ENCODE results near the gene LRIT3.

The LRIT3 gene

GRCh38 chr4:109876634-109877265 is 28.8 kb downstream of the LRIT3 start:
- no peak overlapping the region for H3K56ac ChIP-seq (ENCODE audit: low read length)
- H4K8ac ChIP-seq (ENCODE audit: low read depth, low read length) = no peak overlapping the region
- H3K9ac ChIP-seq (ENCODE audit: low read length) = no peak overlapping the region
- WGBS (ENCODE audit: extremely low coverage, insufficient coverage, low lambda C conversion rate) = no CpG with 5 or more reads among the region's 2 CpGs
- H3K79me1 ChIP-seq (ENCODE audit: low read length) = no peaks in the 10 kb centered on the region
- no peak overlapping the region for H2BK120ac ChIP-seq (ENCODE audit: low read depth, low read length)
- no peak overlapping the region for H3K4ac ChIP-seq (ENCODE audit: low read depth, low read length)
- H3K27ac ChIP-seq (ENCODE audit: low read depth, low read length) = no peak overlapping the region
- no peaks in the 10 kb centered on the region for H3K4me1 ChIP-seq (ENCODE audit: control insufficient read depth, low read depth, low read length)
- H3K27me3 ChIP-seq (ENCODE audit: insufficient read depth, low read length, poor library complexity) = no peaks in the 10 kb centered on the region
- H3K23ac ChIP-seq (ENCODE audit: low read length) = no peak overlapping the region
- DNase-seq = no peak
- no peak overlapping the region for H2AK5ac ChIP-seq (ENCODE audit: low read length)
- H3K79me2 ChIP-seq (ENCODE audit: control insufficient read depth, insufficient read depth, low read length) = no peaks in the 10 kb centered on the region
- no peak overlapping the region for H3K4me3 ChIP-seq (ENCODE audit: low read length)
- H3K4me2 ChIP-seq (ENCODE audit: low read length) = no peak overlapping the region
- no peak overlapping the region for H4K5ac ChIP-seq (ENCODE audit: low read length)
- H3K36me3 ChIP-seq (ENCODE audit: control insufficient read depth, insufficient read depth, low read length) = no peaks in the 10 kb centered on the region
- no peak overlapping the region for H2BK15ac ChIP-seq (replicated peaks; ENCODE audit: low read depth)
- H3K18ac ChIP-seq (ENCODE audit: low read length) = no peak overlapping the region
- no peak overlapping the region for H2BK5ac ChIP-seq (ENCODE audit: low read length)

GRCh38 chr4:109877400-109877799 is 29.5 kb downstream of the LRIT3 start:
- Histone ChIP-seq H2BK15ac (replicated peaks; ENCODE audit: low read depth) (no peak overlapping the region), H3K36me3 (ENCODE audit: control insufficient read depth, insufficient read depth, low read length) (no peaks in the 10 kb centered on the region)
- WGBS (ENCODE audit: extremely low coverage, insufficient coverage, low lambda C conversion rate) = no CpG with 5 or more reads among the region's 3 CpGs

GRCh38 chr4:109878355-109878754 is 30.4 kb downstream of the LRIT3 start:
- Histone ChIP-seq H3K4me1 (ENCODE audit: control insufficient read depth, low read depth, low read length) (no peaks in the 10 kb centered on the region), H3K4me2 (ENCODE audit: low read length) (no peak overlapping the region), H2BK15ac (replicated peaks; ENCODE audit: low read depth) (no peak overlapping the region), H3K27ac (ENCODE audit: low read depth, low read length) (no peak overlapping the region), H3K79me2 (ENCODE audit: control insufficient read depth, insufficient read depth, low read length) (no peaks in the 10 kb centered on the region), H3K36me3 (ENCODE audit: control insufficient read depth, insufficient read depth, low read length) (no peaks in the 10 kb centered on the region), H3K27me3 (ENCODE audit: insufficient read depth, low read length, poor library complexity) (no peaks in the 10 kb centered on the region), H2BK5ac (ENCODE audit: low read length) (no peak overlapping the region), H3K79me1 (ENCODE audit: low read length) (no peaks in the 10 kb centered on the region), H3K9ac (ENCODE audit: low read length) (no peak overlapping the region), H3K4me3 (ENCODE audit: low read length) (no peak overlapping the region), H3K4ac (ENCODE audit: low read depth, low read length) (no peak overlapping the region), H2BK120ac (ENCODE audit: low read depth, low read length) (no peak overlapping the region), H3K56ac (ENCODE audit: low read length) (no peak overlapping the region), H2AK5ac (ENCODE audit: low read length) (no peak overlapping the region), H3K18ac (ENCODE audit: low read length) (no peak overlapping the region), H4K8ac (ENCODE audit: low read depth, low read length) (no peak overlapping the region), H4K5ac (ENCODE audit: low read length) (no peak overlapping the region), H3K23ac (ENCODE audit: low read length) (no peak overlapping the region)
- no peak for DNase-seq
- no CpG with 5 or more reads among the region's 2 CpGs for WGBS (ENCODE audit: extremely low coverage, insufficient coverage, low lambda C conversion rate)

More at GRCh38 chr4:109877400-109877799, 29.5 kb downstream of the LRIT3 start:
- Histone ChIP-seq H4K8ac (ENCODE audit: low read depth, low read length) (no peak overlapping the region), H3K27me3 (ENCODE audit: insufficient read depth, low read length, poor library complexity) (no peaks in the 10 kb centered on the region), H3K4ac (ENCODE audit: low read depth, low read length) (no peak overlapping the region), H2BK5ac (ENCODE audit: low read length) (no peak overlapping the region), H3K27ac (ENCODE audit: low read depth, low read length) (no peak overlapping the region), H3K79me1 (ENCODE audit: low read length) (no peaks in the 10 kb centered on the region), H3K56ac (ENCODE audit: low read length) (no peak overlapping the region), H3K79me2 (ENCODE audit: control insufficient read depth, insufficient read depth, low read length) (no peaks in the 10 kb centered on the region), H3K4me2 (ENCODE audit: low read length) (no peak overlapping the region), H3K4me1 (ENCODE audit: control insufficient read depth, low read depth, low read length) (no peaks in the 10 kb centered on the region), H3K23ac (ENCODE audit: low read length) (no peak overlapping the region), H3K18ac (ENCODE audit: low read length) (no peak overlapping the region), H3K4me3 (ENCODE audit: low read length) (no peak overlapping the region), H2BK120ac (ENCODE audit: low read depth, low read length) (no peak overlapping the region), H4K5ac (ENCODE audit: low read length) (no peak overlapping the region), H2AK5ac (ENCODE audit: low read length) (no peak overlapping the region), H3K9ac (ENCODE audit: low read length) (no peak overlapping the region)
- no peak for DNase-seq

GRCh38 chr4:109879081-109879480 is 31.2 kb downstream of the LRIT3 start:
- Histone ChIP-seq H3K79me2 (ENCODE audit: control insufficient read depth, insufficient read depth, low read length) (no peaks in the 10 kb centered on the region), H3K23ac (ENCODE audit: low read length) (no peak overlapping the region), H3K56ac (ENCODE audit: low read length) (no peak overlapping the region), H3K9ac (ENCODE audit: low read length) (no peak overlapping the region), H4K8ac (ENCODE audit: low read depth, low read length) (no peak overlapping the region), H3K4me1 (ENCODE audit: control insufficient read depth, low read depth, low read length) (no peaks in the 10 kb centered on the region), H4K5ac (ENCODE audit: low read length) (no peak overlapping the region), H3K36me3 (ENCODE audit: control insufficient read depth, insufficient read depth, low read length) (no peaks in the 10 kb centered on the region), H2BK120ac (ENCODE audit: low read depth, low read length) (no peak overlapping the region), H3K4me3 (ENCODE audit: low read length) (no peak overlapping the region), H3K79me1 (ENCODE audit: low read length) (no peaks in the 10 kb centered on the region), H2BK15ac (replicated peaks; ENCODE audit: low read depth) (no peak overlapping the region), H3K27me3 (ENCODE audit: insufficient read depth, low read length, poor library complexity) (no peaks in the 10 kb centered on the region), H3K4me2 (ENCODE audit: low read length) (no peak overlapping the region), H3K18ac (ENCODE audit: low read length) (no peak overlapping the region), H2BK5ac (ENCODE audit: low read length) (no peak overlapping the region), H3K27ac (ENCODE audit: low read depth, low read length) (no peak overlapping the region), H2AK5ac (ENCODE audit: low read length) (no peak overlapping the region), H3K4ac (ENCODE audit: low read depth, low read length) (no peak overlapping the region)
- no CpG with 5 or more reads among the region's 12 CpGs for WGBS (ENCODE audit: extremely low coverage, insufficient coverage, low lambda C conversion rate)
- no peak for DNase-seq

GRCh38 chr4:109879636-109880314 is 31.9 kb downstream of the LRIT3 start:
- Histone ChIP-seq H2BK120ac (ENCODE audit: low read depth, low read length) (no peak overlapping the region), H3K27me3 (ENCODE audit: insufficient read depth, low read length, poor library complexity) (no peaks in the 10 kb centered on the region), H3K18ac (ENCODE audit: low read length) (no peak overlapping the region), H3K79me2 (ENCODE audit: control insufficient read depth, insufficient read depth, low read length) (no peaks in the 10 kb centered on the region), H3K27ac (ENCODE audit: low read depth, low read length) (no peak overlapping the region), H3K23ac (ENCODE audit: low read length) (no peak overlapping the region), H3K79me1 (ENCODE audit: low read length) (no peaks in the 10 kb centered on the region), H3K4me1 (ENCODE audit: control insufficient read depth, low read depth, low read length) (no peaks in the 10 kb centered on the region), H3K4ac (ENCODE audit: low read depth, low read length) (no peak overlapping the region), H3K4me3 (ENCODE audit: low read length) (no peak overlapping the region), H4K5ac (ENCODE audit: low read length) (no peak overlapping the region), H3K36me3 (ENCODE audit: control insufficient read depth, insufficient read depth, low read length) (no peaks in the 10 kb centered on the region), H3K4me2 (ENCODE audit: low read length) (no peak overlapping the region), H2BK15ac (replicated peaks; ENCODE audit: low read depth) (no peak overlapping the region), H4K8ac (ENCODE audit: low read depth, low read length) (no peak overlapping the region), H3K56ac (ENCODE audit: low read length) (no peak overlapping the region), H2AK5ac (ENCODE audit: low read length) (no peak overlapping the region), H3K9ac (ENCODE audit: low read length) (no peak overlapping the region), H2BK5ac (ENCODE audit: low read length) (no peak overlapping the region)
- no CpG with 5 or more reads among the region's 7 CpGs for WGBS (ENCODE audit: extremely low coverage, insufficient coverage, low lambda C conversion rate)
- DNase-seq = no peak

GRCh38 chr4:109886303-109886702 is 38.4 kb downstream of the LRIT3 start:
- no peak overlapping the region for H2AK5ac ChIP-seq (ENCODE audit: low read length)
- no peak overlapping the region for H3K23ac ChIP-seq (ENCODE audit: low read length)
- DNase-seq = no peak
- no peak overlapping the region for H3K9ac ChIP-seq (ENCODE audit: low read length)
- H4K8ac ChIP-seq (ENCODE audit: low read depth, low read length) = no peak overlapping the region
- no peak overlapping the region for H2BK15ac ChIP-seq (replicated peaks; ENCODE audit: low read depth)
- H3K4me1 ChIP-seq (ENCODE audit: control insufficient read depth, low read depth, low read length) = no peaks in the 10 kb centered on the region
- no peaks in the 10 kb centered on the region for H3K79me2 ChIP-seq (ENCODE audit: control insufficient read depth, insufficient read depth, low read length)
- H3K27ac ChIP-seq (ENCODE audit: low read depth, low read length) = no peak overlapping the region
- no peaks in the 10 kb centered on the region for H3K79me1 ChIP-seq (ENCODE audit: low read length)
- no peaks in the 10 kb centered on the region for H3K27me3 ChIP-seq (ENCODE audit: insufficient read depth, low read length, poor library complexity)
- no peak overlapping the region for H4K5ac ChIP-seq (ENCODE audit: low read length)
- no peak overlapping the region for H3K4me2 ChIP-seq (ENCODE audit: low read length)
- H3K18ac ChIP-seq (ENCODE audit: low read length) = no peak overlapping the region
- no peaks in the 10 kb centered on the region for H3K36me3 ChIP-seq (ENCODE audit: control insufficient read depth, insufficient read depth, low read length)
- no peak overlapping the region for H3K4me3 ChIP-seq (ENCODE audit: low read length)
- H3K56ac ChIP-seq (ENCODE audit: low read length) = no peak overlapping the region
- H3K4ac ChIP-seq (ENCODE audit: low read depth, low read length) = no peak overlapping the region
- H2BK5ac ChIP-seq (ENCODE audit: low read length) = no peak overlapping the region
- no peak overlapping the region for H2BK120ac ChIP-seq (ENCODE audit: low read depth, low read length)
